HAP-1 (cell line): ENCODE data around the gene NTRK2.

Experiments
- DNase-seq, 2 experiments: peaks; one replicate each; pipeline ENCODE4 v3.0.0-alpha.2; 2016 to 2020; ENCODE audit warnings: low spot score in 2 of 2
- H3K27me3 ChIP-seq: fragments of 250-450 bp; sonication (Bioruptor Pico); 2 replicates; pipeline ENCODE4 v1.5.1; 2020; ENCODE audit warnings: low read depth, mild to moderate bottlenecking, moderate library complexity
- H3K36me3 ChIP-seq: fragments of 250-450 bp; sonication (Bioruptor Pico); replicated peaks from 2 replicates; pipeline ENCODE4 v1.5.1; 2020; ENCODE audit warnings: mild to moderate bottlenecking
- H3K4me1 ChIP-seq: fragments of 250-450 bp; sonication (Bioruptor Pico); 2 replicates; pipeline ENCODE4 v1.5.1; 2020; ENCODE audit warnings: mild to moderate bottlenecking
- H3K4me3 ChIP-seq: fragments of 250-450 bp; sonication (Bioruptor Pico); 2 replicates; pipeline ENCODE4 v1.5.1; 2020; ENCODE audit warnings: mild to moderate bottlenecking, moderate library complexity
- H3K9me3 ChIP-seq: fragments of 250-450 bp; sonication (Bioruptor Pico); 2 replicates; pipeline ENCODE4 v1.5.1; 2020; ENCODE audit warnings: mild to moderate bottlenecking, moderate library complexity
- in situ Hi-C: fragments of 300-500 bp; cut with MboI; formaldehyde crosslinking; loops from 3 replicates; pipeline ENCODE4 v1.14.3; 2020; ENCODE audit warnings: low sequenced_read_pairs, inconsistent platforms, mixed read lengths

Gene NTRK2

DNA sequence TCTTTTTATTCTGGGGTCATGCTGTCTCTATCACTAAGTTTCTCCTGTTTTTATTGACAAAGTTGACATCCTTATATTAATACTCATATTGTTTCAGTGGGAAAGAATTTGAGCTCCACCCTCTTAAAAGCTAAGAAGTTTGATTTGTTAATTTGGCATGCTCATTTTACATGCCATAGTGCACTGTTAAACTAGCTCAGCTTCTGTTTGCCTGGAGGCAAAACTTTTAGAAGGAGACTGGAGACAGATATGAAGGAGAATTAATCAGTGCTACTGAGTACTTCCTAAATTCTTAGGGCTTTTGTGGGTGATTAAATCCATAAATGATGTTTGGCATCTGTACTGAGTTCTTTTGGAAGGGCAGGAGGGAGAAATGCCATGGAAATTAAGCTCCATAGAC, 138.9 kb downstream of the NTRK2 start:
- Histone ChIP-seq H3K9me3 (no peaks in the 10 kb centered on the region), H3K36me3 (no peaks in the 10 kb centered on the region), H3K27me3 (no peaks in the 10 kb centered on the region), H3K4me1 (no peaks in the 10 kb centered on the region), H3K4me3 (no peak overlapping the region)
- no peak for DNase-seq
- in situ Hi-C loops, result no loop called here

DNA sequence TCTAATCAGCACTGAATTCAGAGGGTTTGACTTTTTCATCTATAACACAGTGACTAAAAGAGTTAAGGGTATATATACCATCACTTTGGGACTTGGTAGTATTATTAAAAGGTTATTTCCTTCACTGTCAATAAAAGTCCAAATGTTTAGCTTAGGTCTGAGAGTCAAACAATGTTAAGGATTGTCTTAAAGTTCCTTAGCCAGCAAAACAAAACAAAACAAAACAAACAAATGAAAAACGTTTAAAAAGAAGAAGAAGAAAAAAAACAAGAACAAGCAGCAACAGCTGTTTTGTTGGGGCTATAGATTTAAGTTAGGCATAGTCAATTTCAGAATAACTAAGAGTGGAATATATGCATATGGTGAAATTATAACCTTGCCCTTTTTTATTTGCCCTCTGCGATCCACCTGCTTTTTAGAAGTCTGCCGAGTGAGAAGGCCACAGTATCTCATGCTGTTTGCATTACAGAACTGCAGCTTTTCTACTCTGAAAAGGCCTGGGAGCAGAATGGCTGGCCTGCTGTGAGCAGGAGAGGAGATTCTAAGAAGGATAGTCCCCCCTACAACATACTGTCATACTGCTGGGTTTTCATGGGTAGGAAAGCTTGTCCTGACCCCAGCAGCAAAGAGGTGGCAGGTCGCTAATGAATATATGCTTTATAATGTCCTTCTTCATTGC, 141.7 kb downstream of the NTRK2 start:
- in situ Hi-C loops, result no loop called here
- no peaks in the 10 kb centered on the region for H3K4me1 ChIP-seq
- H3K9me3 ChIP-seq, result no peaks in the 10 kb centered on the region
- no peak for DNase-seq
- no peak overlapping the region for H3K4me3 ChIP-seq
- H3K27me3 ChIP-seq, result no peaks in the 10 kb centered on the region
- H3K36me3 ChIP-seq, result no peaks in the 10 kb centered on the region

DNA sequence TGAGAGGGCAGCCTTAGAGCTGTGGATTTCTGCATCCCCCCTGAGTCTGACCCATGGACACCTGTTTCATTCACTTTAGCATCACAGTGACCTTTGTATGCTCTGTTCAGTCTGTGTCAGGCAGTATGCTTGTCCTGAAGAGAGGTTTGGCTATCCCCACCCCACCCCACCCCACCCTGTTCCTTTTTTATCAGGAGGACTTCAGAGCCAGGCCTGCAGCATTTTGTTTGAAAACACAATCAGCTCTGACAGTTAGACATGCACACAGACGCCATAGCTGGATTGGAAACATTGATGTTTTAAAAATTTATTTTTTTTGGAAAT, 142.2 kb downstream of the NTRK2 start:
- Histone ChIP-seq H3K27me3 (no peaks in the 10 kb centered on the region), H3K36me3 (no peaks in the 10 kb centered on the region), H3K4me3 (no peak overlapping the region), H3K4me1 (no peaks in the 10 kb centered on the region), H3K9me3 (no peaks in the 10 kb centered on the region)
- DNase-seq, result no peak
- in situ Hi-C loops, result no loop called here

GRCh38 chr9:84812355-84812754, 142.8 kb downstream of the NTRK2 start:
- Histone ChIP-seq H3K9me3 (no peaks in the 10 kb centered on the region), H3K27me3 (no peaks in the 10 kb centered on the region), H3K4me1 (no peaks in the 10 kb centered on the region), H3K36me3 (no peaks in the 10 kb centered on the region), H3K4me3 (no peak overlapping the region)
- in situ Hi-C loops, result no loop called here
- DNase-seq, result no peak

DNA sequence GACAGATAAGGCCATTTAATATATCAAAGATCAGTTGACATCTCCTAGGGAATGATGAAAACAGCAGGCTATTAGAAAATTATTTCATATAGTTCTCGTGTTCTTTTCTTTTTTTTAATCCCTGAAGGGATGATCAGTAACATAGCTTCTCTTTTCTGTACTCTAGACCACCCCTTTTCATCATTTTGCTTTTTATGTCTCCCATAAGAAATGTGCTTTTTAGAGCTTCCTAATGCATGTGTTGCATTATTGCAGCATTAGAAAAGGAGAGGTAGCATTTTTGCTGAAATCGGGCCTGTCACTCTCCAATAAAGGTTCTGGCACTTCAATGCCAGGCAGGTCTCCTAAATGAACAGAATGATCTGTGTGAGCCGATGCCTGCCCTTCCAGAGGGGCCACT, 143.3 kb downstream of the NTRK2 start:
- Histone ChIP-seq H3K27me3 (no peaks in the 10 kb centered on the region), H3K36me3 (no peaks in the 10 kb centered on the region), H3K9me3 (no peaks in the 10 kb centered on the region), H3K4me1 (no peaks in the 10 kb centered on the region), H3K4me3 (no peak overlapping the region)
- in situ Hi-C loops, result no loop called here
- DNase-seq, result no peak

DNA sequence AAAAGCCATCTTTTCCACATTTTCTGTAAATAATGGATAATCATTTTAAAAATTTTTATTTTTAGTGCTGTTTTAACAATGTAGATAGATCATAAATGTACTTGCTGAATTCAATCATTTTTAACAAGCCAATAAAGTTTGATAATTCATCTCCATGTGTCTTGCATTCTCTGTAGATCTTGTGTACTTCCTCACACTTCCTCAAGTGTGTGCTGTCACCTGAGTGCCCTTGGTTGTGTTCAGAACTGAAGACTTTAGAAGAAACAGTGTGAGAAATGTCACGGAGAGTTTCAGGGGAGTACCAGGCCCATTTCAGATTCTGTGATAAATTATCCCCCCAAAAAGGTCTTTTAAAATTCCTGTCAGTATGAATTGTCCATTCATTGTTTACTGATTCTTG, 146.0 kb downstream of the NTRK2 start:
- in situ Hi-C loops, result no loop called here
- DNase-seq, result no peak
- Histone ChIP-seq H3K36me3 (no peaks in the 10 kb centered on the region), H3K4me1 (no peaks in the 10 kb centered on the region), H3K27me3 (no peaks in the 10 kb centered on the region), H3K9me3 (no peaks in the 10 kb centered on the region), H3K4me3 (no peak overlapping the region)

DNA sequence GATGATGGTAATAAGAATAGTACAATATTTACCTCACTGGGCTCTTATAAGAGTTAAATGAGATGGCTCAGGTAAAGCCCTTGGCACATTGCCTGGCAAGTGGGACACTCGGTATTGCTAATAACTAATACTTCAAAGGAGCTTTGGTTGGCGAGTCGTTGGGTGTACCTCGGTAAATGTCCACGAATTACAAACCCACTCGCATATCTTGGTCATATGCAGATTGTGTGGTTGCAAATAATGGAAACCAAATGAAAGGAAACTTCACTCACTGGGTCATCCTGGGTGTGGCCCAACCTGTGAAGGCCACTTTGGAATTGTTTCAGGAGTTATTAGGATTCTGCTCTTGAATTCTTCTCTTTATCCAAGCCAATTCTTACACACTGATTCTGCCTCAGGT, 147.5 kb downstream of the NTRK2 start:
- in situ Hi-C loops, result no loop called here
- DNase-seq, result no peak
- Histone ChIP-seq H3K4me3 (no peak overlapping the region), H3K36me3 (no peaks in the 10 kb centered on the region), H3K9me3 (no peaks in the 10 kb centered on the region), H3K4me1 (no peaks in the 10 kb centered on the region), H3K27me3 (no peaks in the 10 kb centered on the region)

- no peak for DNase-seq
- H3K9me3 ChIP-seq, result no peaks in the 10 kb centered on the region
- H3K27me3 ChIP-seq, result no peaks in the 10 kb centered on the region
- no peak overlapping the region for H3K4me3 ChIP-seq
- no peaks in the 10 kb centered on the region for H3K4me1 ChIP-seq
- in situ Hi-C loops, result no loop called here
- no peaks in the 10 kb centered on the region for H3K36me3 ChIP-seq
Observed at GRCh38 chr9:84818791-84819190, 149.3 kb downstream of the NTRK2 start.

GRCh38 chr9:84819491-84819991, 150.0 kb downstream of the NTRK2 start:
- Histone ChIP-seq H3K9me3 (no peaks in the 10 kb centered on the region), H3K27me3 (no peaks in the 10 kb centered on the region), H3K4me1 (no peaks in the 10 kb centered on the region), H3K36me3 (no peaks in the 10 kb centered on the region), H3K4me3 (no peak overlapping the region)
- in situ Hi-C loops, result no loop called here
- no peak for DNase-seq

DNA sequence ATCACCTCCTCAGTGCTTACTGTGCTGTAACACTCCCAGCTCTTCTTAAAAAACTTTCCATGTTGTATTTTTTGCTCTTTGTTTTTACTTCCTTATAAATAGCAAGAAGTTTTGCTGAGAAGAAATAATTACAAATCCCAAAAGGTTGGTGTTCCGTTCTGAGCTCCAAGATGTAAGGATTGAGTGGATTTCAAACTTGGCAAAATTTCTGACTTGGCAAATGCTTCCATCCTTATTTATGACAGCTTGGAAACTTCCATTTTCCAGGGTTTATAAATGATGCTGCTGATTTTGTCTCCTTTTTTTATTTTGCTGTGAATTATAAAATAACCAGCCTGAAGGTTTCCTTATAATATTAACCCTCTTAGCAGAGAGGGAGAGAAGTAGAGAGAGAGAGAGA, 151.9 kb downstream of the NTRK2 start:
- Histone ChIP-seq H3K36me3 (no peaks in the 10 kb centered on the region), H3K9me3 (no peaks in the 10 kb centered on the region), H3K4me1 (no peaks in the 10 kb centered on the region), H3K4me3 (no peak overlapping the region), H3K27me3 (no peaks in the 10 kb centered on the region)
- in situ Hi-C loops, result no loop called here
- no peak for DNase-seq

GRCh38 chr9:84822589-84823233, 153.2 kb downstream of the NTRK2 start:
- Histone ChIP-seq H3K36me3 (no peaks in the 10 kb centered on the region), H3K4me3 (no peak overlapping the region), H3K4me1 (no peaks in the 10 kb centered on the region), H3K9me3 (no peaks in the 10 kb centered on the region), H3K27me3 (no peaks in the 10 kb centered on the region)
- in situ Hi-C loops, result no loop called here
- no peak for DNase-seq

GRCh38 chr9:84823421-84824271, 154.1 kb downstream of the NTRK2 start:
- Histone ChIP-seq H3K36me3 (no peaks in the 10 kb centered on the region), H3K9me3 (no peaks in the 10 kb centered on the region), H3K4me1 (no peaks in the 10 kb centered on the region), H3K27me3 (no peaks in the 10 kb centered on the region), H3K4me3 (no peak overlapping the region)
- in situ Hi-C loops, result no loop called here
- DNase-seq, result no peak

GRCh38 chr9:84827216-84827765, 157.8 kb downstream of the NTRK2 start:
- no peak overlapping the region for H3K4me3 ChIP-seq
- H3K27me3 ChIP-seq, result no peaks in the 10 kb centered on the region
- H3K4me1 ChIP-seq, result no peaks in the 10 kb centered on the region
- no peaks in the 10 kb centered on the region for H3K36me3 ChIP-seq
- no peaks in the 10 kb centered on the region for H3K9me3 ChIP-seq
- DNase-seq, result no peak
- in situ Hi-C loops, result no loop called here

- Histone ChIP-seq H3K27me3 (no peaks in the 10 kb centered on the region), H3K4me1 (no peaks in the 10 kb centered on the region), H3K36me3 (no peaks in the 10 kb centered on the region), H3K9me3 (no peaks in the 10 kb centered on the region), H3K4me3 (no peak overlapping the region)
- in situ Hi-C loops, result no loop called here
- DNase-seq, result no peak
Observed at GRCh38 chr9:84828046-84828445, 158.5 kb downstream of the NTRK2 start.
